Stimulated activated CD4-positive, alpha-beta T cell treated with anti-CD3 and anti-CD28 coated beads, Interleukin-12 subunit alpha, Interleukin-12 subunit beta, amount 100 ng/mL, for 48 hours (primary cell): ENCODE results near the gene MBIP.

Source experiments
- DNase-seq, 3 donors: peaks; one replicate each; pipeline ENCODE4 v3.0.0-alpha.2; 2020; ENCODE audit warnings: low read depth in 2 of 3, low spot score in 1 of 3

MBIP gene

DNA sequence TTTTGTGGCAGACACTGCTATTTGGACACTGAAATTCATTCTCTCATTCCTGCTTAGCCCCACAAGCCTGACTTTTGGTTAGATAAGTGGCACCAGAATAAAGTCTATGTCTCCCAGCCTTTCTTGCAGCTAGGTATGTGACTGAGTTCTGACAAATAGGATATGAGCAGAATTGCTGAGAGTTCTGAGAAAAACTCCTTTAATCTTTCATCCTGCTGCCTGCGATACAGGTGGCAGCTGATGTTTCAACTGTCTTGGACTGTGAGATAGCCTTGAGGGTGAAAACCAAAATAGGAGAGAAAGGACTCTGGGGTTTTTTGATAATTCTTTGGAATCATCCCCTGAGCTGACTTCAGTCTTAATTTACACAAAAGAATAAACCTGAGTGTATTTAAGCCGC lies 55.8 kb downstream of the MBIP start:
- no peak for DNase-seq

DNA sequence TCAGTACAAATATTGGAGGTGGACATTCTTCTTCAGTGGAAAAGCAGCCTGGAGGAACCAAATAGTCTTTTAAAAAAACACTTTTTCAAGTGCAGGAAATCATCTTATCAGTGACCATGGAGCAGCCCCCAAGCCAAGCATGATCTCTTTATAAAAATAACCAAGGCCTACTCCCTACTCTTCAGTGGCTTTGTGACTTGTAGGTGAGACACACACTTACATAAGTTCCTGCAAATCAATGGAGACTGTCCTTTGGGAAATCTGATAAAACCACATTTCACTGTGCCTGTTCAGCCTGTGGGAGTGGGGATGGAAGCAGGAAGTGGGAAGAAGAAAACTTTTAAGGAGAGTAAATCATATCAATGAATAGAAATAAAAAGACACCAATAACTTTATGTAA lies 56.3 kb downstream of the MBIP start:
- DNase-seq = no peak

GRCh38 chr14:36260970-36261640 lies 59.3 kb downstream of the MBIP start:
- no peak for DNase-seq

DNA sequence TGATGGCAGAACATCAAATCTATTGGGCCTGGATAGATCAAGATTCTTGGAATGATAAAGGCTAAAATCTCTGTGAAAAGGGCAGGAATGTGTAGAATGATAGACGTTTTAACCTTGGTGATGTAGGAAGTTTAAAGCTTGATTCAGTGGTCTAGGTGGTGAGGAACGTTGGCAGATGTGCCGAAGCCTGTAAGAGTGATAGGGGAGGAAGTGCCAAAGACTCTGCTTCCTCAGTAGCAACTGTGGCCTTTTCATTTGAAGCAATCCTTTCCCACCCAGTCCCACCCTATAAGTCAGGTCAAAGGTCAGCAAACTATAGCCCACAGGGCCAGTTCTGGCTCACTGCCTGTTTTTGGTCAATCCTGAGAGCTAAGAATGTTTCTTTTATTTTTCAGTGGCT lies 62.2 kb downstream of the MBIP start:
- no peak for DNase-seq

DNA sequence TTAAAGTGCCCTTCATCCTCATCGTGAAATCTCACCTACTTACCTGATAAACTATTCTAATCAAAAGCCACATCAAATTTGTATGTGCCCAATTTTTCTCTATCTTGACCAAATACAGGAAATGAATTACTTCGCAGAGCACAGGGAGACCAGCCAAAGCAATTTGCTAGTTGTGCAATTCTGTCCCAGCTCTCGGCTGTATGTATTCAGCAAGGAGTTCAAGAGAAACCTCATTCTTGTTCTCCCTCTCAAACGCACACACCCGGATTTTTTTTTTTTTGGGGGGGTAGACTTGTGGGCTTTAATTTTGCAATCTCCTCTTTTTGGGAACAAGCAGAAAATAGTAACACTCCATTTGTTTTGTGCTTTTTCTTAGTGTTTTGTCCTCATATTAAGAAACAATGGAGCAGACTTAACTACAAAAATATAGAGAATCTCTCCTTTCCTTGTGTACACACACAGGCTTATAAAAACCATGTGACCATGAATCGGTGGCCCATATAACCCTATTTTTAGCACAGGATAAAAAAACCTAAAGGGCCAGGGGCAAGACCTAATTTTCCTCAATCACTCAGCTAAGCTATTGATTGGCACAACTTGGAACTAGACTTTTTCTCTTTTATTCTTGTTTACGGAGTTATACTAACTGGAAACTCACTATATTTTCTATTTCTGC lies 64.2 kb downstream of the MBIP start:
- DNase-seq = no peak

DNA sequence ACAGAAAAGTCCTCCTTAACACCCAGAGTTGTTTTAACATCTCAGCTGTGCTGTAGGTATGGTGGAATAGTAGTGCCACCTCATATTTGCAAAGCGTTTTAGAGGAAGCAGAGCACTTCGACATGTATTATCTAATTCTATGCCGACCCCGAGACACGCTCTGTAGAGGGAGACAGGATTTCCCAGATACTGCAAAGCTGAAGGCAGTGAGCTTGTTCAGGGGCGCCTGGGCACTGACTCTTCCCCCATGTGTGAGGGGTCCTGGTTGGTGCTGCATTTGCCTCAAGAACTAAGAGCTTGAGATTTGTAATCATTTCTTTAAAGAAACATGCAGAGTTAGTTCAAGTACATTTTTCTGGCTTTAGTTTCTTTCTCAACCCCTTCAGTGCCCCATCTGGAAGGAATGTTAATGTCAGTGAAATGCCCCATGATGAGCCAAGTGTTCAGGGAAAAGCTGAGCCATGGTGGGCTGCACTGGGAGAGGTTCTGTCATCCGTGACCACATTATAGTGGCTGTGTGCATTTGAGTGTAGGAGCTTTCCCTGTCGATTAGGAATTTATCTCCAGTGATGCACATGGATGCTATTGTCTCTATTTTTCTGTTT lies 66.3 kb downstream of the MBIP start:
- DNase-seq = no peak
